Measurements from ENCODE around the gene ZCCHC9. TPM values are rescaled to one million over a fixed set of nuclear protein-coding genes. Genes with fewer than 3 reads are reported as not detected.

ZCCHC9 gene
- polyA plus RNA-seq, 1 of the 3 experiments (the other 2 are of a cell fraction): 13.2 TPM

- H3K9me2 ChIP-seq: no peaks in the 10 kb centered on the region
- TF ChIP-seq RXRA (IDR thresholded peaks at IDR 0.05; ENCODE audit: borderline replicate concordance, low read depth) (no peak), NRF1 (IDR thresholded peaks at IDR 0.05; ENCODE audit: low read depth, low read length) (no peak), USF2 (IDR thresholded peaks at IDR 0.05; ENCODE audit: borderline replicate concordance, low read depth, low read length) (no peak), ELF1 (IDR thresholded peaks at IDR 0.05) (no peak), MEF2A (IDR thresholded peaks at IDR 0.05; ENCODE audit: borderline replicate concordance, low read depth) (no peak), REST (IDR thresholded peaks at IDR 0.05; ENCODE audit: low read depth, low read length) (no peak), FOXJ3 (CRISPR knock-in tag; IDR thresholded peaks at IDR 0.05) (no peak), GABPA (IDR thresholded peaks at IDR 0.05; ENCODE audit: low read depth) (no peak), TAF1 (IDR thresholded peaks at IDR 0.05; ENCODE audit: borderline replicate concordance, low read depth, low read length) (no peak), EP300 (IDR thresholded peaks at IDR 0.05; ENCODE audit: borderline replicate concordance in 1 of 2, low read depth in 1 of 2, low read length in 1 of 2) (no peak), USF1 (IDR thresholded peaks at IDR 0.05; ENCODE audit: borderline replicate concordance, low read depth) (no peak), CTCF (IDR thresholded peaks at IDR 0.05) (no peak), RCOR1 (IDR thresholded peaks at IDR 0.05; ENCODE audit: low read length) (no peak)
- WGBS (ENCODE audit: low lambda C conversion rate): 90% methylated on average over 1 of the region's 1 CpG
Measured at GRCh38 chr5:81283976-81284375, 17.4 kb upstream of the ZCCHC9 start.

More at GRCh38 chr5:81283976-81284375, 17.4 kb upstream of the ZCCHC9 start:
- Histone ChIP-seq H4K20me1 (ENCODE audit: insufficient read depth) (no peaks in the 10 kb centered on the region), H3K4me3 (ENCODE audit: low read depth in 2 of 2, low read length in 1 of 2) (no peak overlapping the region), H3K9ac (no peak overlapping the region), H2AFZ (ENCODE audit: low read depth) (no peak overlapping the region), H3K79me2 (ENCODE audit: insufficient read depth) (peaks cover 25% of the 10 kb centered on the region; the same call in 1 of the 2 replicates), H3K27ac (ENCODE audit: low read depth in 2 of 2, low read length in 1 of 2) (no peak overlapping the region), H3K27me3 (ENCODE audit: insufficient read depth) (no peaks in the 10 kb centered on the region), H3K4me1 (ENCODE audit: control insufficient read depth in 1 of 2, insufficient read depth in 2 of 2, low read depth in 1 of 2, low read length in 1 of 2) (no peaks in the 10 kb centered on the region), H3K4me2 (no peak overlapping the region), H3F3A (replicated peaks; ENCODE audit: insufficient read depth) (no peaks in the 10 kb centered on the region), H3K9me3 (no peaks in the 10 kb centered on the region), H3K36me3 (replicated peaks in 1 of 2; ENCODE audit: control insufficient read depth in 1 of 2, insufficient read depth in 2 of 2, low read length in 1 of 2) (peaks cover 0 to 2% of the 10 kb centered on the region in 2 experiments)
- DNase-seq: no peak
- POLR2A ChIA-PET: no interaction called here
- CTCF ChIA-PET: interaction anchor here (0.7 to 1.3 kb wide), 2 partner anchors 15 to 78 kb away, joined by 3 to 5 read pairs; no protein-coding TSS in a partner anchor
